DOHH2 (cell line): ENCODE results near the gene CBFA2T2.

Experiments
- H3F3A ChIP-seq: fragments of 200-600 bp; sonication (generic), shearing (Covaris generic); 2 replicates; pipeline ENCODE4 v1.6.0; 2016; ENCODE audit warnings: antibody characterized with exemption, mild to moderate bottlenecking; ENCODE audit not compliant: control insufficient read depth, insufficient read depth
- H3K27ac ChIP-seq: fragments of 200-600 bp; sonication (generic); 2 replicates; pipeline ENCODE4 v1.5.1; 2014; ENCODE audit warnings: low read depth, mild to moderate bottlenecking, low read length, moderate library complexity
- H3K27me3 ChIP-seq: fragments of 200-600 bp; sonication (generic); 2 replicates; pipeline ENCODE4 v1.6.1; 2014; ENCODE audit warnings: mild to moderate bottlenecking, low read length, mixed read lengths; ENCODE audit not compliant: control insufficient read depth
- H3K36me3 ChIP-seq: fragments of 200-600 bp; sonication (generic); 2 replicates; pipeline ENCODE4 v1.6.1; 2014; ENCODE audit warnings: mild to moderate bottlenecking, low read length, moderate library complexity, mixed read lengths; ENCODE audit not compliant: control insufficient read depth
- H3K4me1 ChIP-seq: fragments of 200-600 bp; sonication (generic); 2 replicates; pipeline ENCODE4 v1.6.1; 2014; ENCODE audit warnings: mild to moderate bottlenecking, low read length, mixed read lengths; ENCODE audit not compliant: control insufficient read depth
- H3K4me2 ChIP-seq: fragments of 200-600 bp; sonication (generic); 2 replicates; pipeline ENCODE4 v1.6.0; 2014; ENCODE audit warnings: mild to moderate bottlenecking, low read length, moderate library complexity
- H3K4me3 ChIP-seq: fragments of 200-600 bp; sonication (generic); 2 replicates; pipeline ENCODE4 v1.5.1; 2014; ENCODE audit warnings: mild to moderate bottlenecking, low read length, mixed read lengths
- H3K79me2 ChIP-seq: fragments of 200-600 bp; sonication (generic); 2 replicates; pipeline ENCODE4 v1.6.1; 2014; ENCODE audit warnings: mild to moderate bottlenecking, low read length, mixed read lengths; ENCODE audit not compliant: control insufficient read depth
- H3K9me2 ChIP-seq: fragments of 200-600 bp; sonication (generic); replicated peaks from 2 replicates; pipeline ENCODE4 v1.6.1; 2014; ENCODE audit warnings: mild to moderate bottlenecking, low read length, mixed read lengths; ENCODE audit not compliant: control insufficient read depth
- H3K9me3 ChIP-seq: fragments of 200-600 bp; sonication (generic); 2 replicates; pipeline ENCODE4 v1.6.1; 2014; ENCODE audit warnings: antibody characterized with exemption, low read length, mixed read lengths; ENCODE audit not compliant: control insufficient read depth, insufficient read depth
- H4K20me1 ChIP-seq: fragments of 200-600 bp; sonication (generic); 2 replicates; pipeline ENCODE4 v1.6.0; 2014; ENCODE audit warnings: low read depth, mild to moderate bottlenecking, antibody characterized with exemption, low read length, moderate library complexity; ENCODE audit not compliant: control insufficient read depth, insufficient read depth
- CTCF ChIP-seq: fragments of 200-600 bp; sonication (generic); IDR thresholded peaks from one replicate; pipeline ENCODE4 v1.5.1; 2014; ENCODE audit warnings: antibody characterized with exemption, mild to moderate bottlenecking, low read depth, low read length; ENCODE audit not compliant: poor library complexity, severe bottlenecking
- EZH2phosphoT487 ChIP-seq: fragments of 200-600 bp; sonication (generic); IDR thresholded peaks from 2 replicates; pipeline ENCODE4 v1.6.1; 2017; ENCODE audit warnings: borderline replicate concordance, mild to moderate bottlenecking, antibody characterized with exemption, low read length, moderate library complexity, mixed read lengths

The CBFA2T2 gene

GRCh38 chr20:33667245-33667675, 177.4 kb downstream of the CBFA2T2 start:
- Histone ChIP-seq H3K27me3 (no peaks in the 10 kb centered on the region), H3F3A (peaks cover 11% of the 10 kb centered on the region), H3K27ac (peak overlapping the region; percentile 62), H3K4me3 (peak overlapping the region; percentile 91), H3K9me2 (no peaks in the 10 kb centered on the region), H3K9me3 (no peaks in the 10 kb centered on the region), H4K20me1 (no peaks in the 10 kb centered on the region), H3K36me3 (peaks cover 18% of the 10 kb centered on the region), H3K4me2 (peak overlapping the region; percentile 97), H3K79me2 (peaks cover 18% of the 10 kb centered on the region), H3K4me1 (peaks cover 56% of the 10 kb centered on the region)
- no peak for TF ChIP-seq EZH2phosphoT487
- no peak for TF ChIP-seq CTCF

GRCh38 chr20:33667676-33668465, 178.0 kb downstream of the CBFA2T2 start:
- Histone ChIP-seq H3K79me2 (peaks cover 18% of the 10 kb centered on the region), H3K9me2 (no peaks in the 10 kb centered on the region), H3K27me3 (no peaks in the 10 kb centered on the region), H3F3A (peaks cover 11% of the 10 kb centered on the region), H3K9me3 (no peaks in the 10 kb centered on the region), H3K4me1 (peaks cover 53% of the 10 kb centered on the region), H3K27ac (peak overlapping the region; percentile 62), H3K4me3 (peak overlapping the region; percentile 91), H3K36me3 (peaks cover 19% of the 10 kb centered on the region), H3K4me2 (peak overlapping the region; percentile 97), H4K20me1 (no peaks in the 10 kb centered on the region)
- no peak for TF ChIP-seq EZH2phosphoT487
- TF ChIP-seq CTCF = peak; percentile 87

- no peaks in the 10 kb centered on the region for H3K27me3 ChIP-seq
- peaks cover 55% of the 10 kb centered on the region for H3K4me1 ChIP-seq
- peaks cover 23% of the 10 kb centered on the region for H3K79me2 ChIP-seq
- peaks cover 19% of the 10 kb centered on the region for H3K36me3 ChIP-seq
- H3K27ac ChIP-seq = no peak overlapping the region
- peaks cover 11% of the 10 kb centered on the region for H3F3A ChIP-seq
- H4K20me1 ChIP-seq = no peaks in the 10 kb centered on the region
- peak overlapping the region; percentile 97 for H3K4me2 ChIP-seq
- no peak for TF ChIP-seq CTCF
- TF ChIP-seq EZH2phosphoT487 = no peak
- peak overlapping the region; percentile 91 for H3K4me3 ChIP-seq
- no peaks in the 10 kb centered on the region for H3K9me2 ChIP-seq
- no peaks in the 10 kb centered on the region for H3K9me3 ChIP-seq
These were observed 178.7 kb downstream of the CBFA2T2 start for GRCh38 chr20:33668466-33669155.
